ENCODE results near the gene SIL1.
A peak's percentile ranks its signal among the peaks of the same experiment; 100 is the strongest.

SIL1 gene

DNA sequence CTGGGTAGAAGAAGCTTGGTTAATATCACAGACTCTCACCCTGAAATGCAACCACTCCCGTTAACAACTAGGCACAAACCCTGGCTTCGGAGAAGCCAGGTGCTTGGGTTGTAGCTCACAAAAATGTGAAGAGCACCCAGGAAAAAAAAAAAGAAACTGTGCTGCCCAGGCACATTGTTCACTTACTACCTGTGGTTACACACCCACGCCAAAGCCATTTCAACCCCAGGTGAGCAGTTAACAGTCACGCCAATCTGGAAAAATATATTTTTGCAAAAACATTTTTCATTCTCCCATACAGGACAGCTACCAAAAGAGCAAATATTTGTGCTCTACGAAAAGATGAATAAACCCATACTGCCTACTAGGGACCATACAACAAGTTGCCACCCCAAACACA lies 49.2 kb downstream of the SIL1 start:
- DNase-seq (ENCODE audit: insufficient read length, low spot score) (no peak), FAIRE-seq (no peak)
- no peak for TF ChIP-seq POLR2A (IDR thresholded peaks at IDR 0.05; ENCODE audit: low read depth, low read length)

DNA sequence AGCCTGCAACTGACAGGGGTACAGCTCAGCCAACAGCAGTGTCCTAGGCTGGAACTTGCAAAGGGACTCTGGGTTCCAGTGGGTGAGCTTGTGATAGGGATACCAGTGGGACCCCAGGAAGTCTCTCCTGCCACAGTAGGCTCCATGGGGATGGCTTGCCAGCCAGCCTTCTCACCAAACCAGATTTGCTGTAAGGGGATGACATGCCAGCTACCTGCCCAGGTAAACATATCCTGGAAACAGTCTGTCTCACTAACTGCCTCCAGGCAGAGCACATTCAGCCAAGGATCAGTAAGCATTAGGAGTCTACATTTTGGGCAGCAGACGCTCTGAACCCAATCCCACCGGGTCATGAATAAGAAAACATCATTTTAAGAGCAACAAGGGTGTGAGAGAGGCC lies 49.9 kb downstream of the SIL1 start:
- FAIRE-seq = no peak
- no peak for TF ChIP-seq POLR2A (IDR thresholded peaks at IDR 0.05; ENCODE audit: low read depth, low read length)
- no peak for DNase-seq (ENCODE audit: insufficient read length, low spot score)

DNA sequence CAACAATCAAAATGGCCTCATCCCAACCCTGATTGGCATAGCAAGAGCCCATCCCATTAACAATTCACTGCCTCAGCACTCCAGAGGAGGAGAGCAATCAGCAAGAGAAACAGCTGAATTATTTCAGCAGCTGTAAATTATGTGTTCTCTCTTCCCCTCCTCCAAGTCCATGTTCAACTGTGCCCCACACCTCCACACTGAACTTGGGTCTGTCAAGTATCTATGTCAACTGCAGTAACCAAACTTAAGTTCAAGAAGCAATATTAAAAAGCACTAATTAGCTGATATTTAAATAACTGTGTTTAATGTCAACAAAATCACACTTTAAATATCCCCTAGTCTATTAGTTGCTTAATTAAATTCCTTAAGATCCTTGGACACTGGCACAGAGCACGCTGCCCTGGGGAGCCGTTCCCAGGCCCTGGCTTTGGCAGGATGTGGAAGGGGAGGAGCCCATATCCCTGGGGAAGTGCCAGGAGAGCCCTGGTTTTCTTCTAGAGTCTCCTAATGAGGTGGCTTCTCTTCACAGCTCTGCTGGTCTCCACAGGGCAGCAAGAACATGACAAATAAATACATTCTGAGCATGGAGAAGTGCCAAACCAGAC lies 50.6 kb downstream of the SIL1 start:
- DNase-seq (ENCODE audit: insufficient read length, low spot score) (peak; percentile 22), FAIRE-seq (no peak)
- TF ChIP-seq POLR2A (IDR thresholded peaks at IDR 0.05; ENCODE audit: low read depth, low read length) = no peak

DNA sequence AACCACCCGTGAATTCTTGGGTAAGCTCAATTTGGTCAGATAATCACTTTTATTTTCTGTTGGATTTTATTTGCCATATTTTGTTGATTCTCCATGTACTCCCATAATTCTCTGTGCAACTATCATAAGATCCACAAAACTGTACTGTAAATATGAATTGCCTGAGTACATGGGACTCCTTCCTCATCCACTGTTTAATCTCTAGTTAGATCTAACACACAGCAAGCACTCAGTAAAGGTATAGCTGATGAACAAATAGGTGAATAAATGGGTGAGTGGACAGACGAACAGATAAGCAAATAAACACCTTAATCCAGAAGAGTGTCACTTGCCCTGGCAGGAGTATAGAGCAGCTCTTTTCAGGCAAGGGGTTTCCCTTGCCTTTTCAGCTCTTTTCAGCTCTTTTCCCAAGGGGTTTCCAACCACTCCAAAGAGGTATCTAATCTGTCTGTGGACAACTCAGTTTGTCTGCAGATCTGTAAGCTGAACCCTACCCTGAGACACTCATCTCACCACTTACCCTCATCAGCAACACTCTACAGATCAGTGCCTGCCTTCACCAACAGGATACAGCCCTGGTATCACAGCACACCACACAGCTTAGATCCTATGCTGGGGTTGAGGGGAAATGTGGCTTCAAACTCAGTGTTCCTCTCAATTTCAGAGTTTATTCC lies 51.2 kb downstream of the SIL1 start:
- DNase-seq (ENCODE audit: insufficient read length, low spot score) (no peak), FAIRE-seq (no peak)
- TF ChIP-seq POLR2A (IDR thresholded peaks at IDR 0.05; ENCODE audit: low read depth, low read length) = no peak

DNA sequence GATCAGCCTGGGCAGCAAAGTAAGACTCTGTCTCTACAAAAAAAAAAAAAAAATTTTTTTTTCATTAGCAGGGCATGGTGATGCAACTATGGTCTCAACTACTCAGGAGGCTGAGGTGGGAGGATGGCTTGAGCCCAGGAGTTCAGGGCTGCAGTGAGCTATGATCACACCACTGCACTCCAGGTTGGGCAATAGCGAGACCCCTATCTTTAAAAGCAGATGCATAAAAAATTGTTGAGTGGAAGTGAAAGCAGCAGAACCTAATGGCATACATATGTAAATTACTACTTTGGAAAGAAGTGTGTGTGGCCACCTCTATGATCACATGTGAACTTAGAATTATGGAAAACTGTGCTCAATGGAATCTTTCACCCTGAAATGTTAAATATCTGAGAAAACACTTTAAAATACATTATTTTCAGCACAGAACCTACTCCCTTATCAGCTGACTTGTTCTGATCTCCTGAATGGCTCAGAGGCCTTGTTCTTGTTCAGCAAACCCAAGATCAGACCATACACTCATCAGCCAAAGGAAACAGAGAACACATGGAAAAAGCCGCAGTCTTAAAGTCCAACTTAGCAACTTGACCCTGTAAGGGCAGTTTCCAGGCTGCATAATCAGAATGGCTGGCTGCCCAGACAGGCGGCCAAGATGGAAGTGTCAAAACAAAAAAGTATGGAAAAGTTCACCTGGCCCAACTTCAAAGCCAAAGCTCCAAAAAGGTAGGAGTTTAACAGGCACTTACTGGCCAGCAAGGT lies 56.5 kb downstream of the SIL1 start:
- TF ChIP-seq POLR2A (IDR thresholded peaks at IDR 0.05; ENCODE audit: low read depth, low read length) = no peak
- no peak for DNase-seq (ENCODE audit: insufficient read length, low spot score)
- FAIRE-seq = no peak

DNA sequence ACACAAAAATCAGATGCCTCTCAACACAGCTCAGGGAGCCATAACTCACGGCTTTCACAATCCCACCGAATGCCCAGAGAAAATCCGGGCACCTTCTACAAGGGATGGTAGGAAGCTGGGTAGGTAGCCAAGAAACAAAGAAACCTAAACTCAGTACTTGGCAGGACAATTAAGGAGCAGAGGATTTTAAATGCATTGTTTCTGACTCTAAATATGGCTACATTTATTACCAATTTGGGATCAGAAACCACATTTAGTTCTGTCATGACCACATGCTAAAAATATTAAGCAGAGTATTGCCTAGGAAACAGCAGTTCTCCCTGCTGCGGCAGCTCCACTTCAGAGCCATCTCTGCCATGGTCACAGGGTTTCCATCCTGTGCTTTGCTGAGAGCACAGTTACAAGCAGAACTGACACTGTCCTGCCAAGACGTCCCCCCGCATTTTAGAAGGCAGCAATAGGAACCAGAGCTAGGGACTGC lies 57.5 kb downstream of the SIL1 start:
- TF ChIP-seq POLR2A (IDR thresholded peaks at IDR 0.05; ENCODE audit: low read depth, low read length) = no peak
- FAIRE-seq = no peak
- DNase-seq (ENCODE audit: insufficient read length, low spot score) = no peak

DNA sequence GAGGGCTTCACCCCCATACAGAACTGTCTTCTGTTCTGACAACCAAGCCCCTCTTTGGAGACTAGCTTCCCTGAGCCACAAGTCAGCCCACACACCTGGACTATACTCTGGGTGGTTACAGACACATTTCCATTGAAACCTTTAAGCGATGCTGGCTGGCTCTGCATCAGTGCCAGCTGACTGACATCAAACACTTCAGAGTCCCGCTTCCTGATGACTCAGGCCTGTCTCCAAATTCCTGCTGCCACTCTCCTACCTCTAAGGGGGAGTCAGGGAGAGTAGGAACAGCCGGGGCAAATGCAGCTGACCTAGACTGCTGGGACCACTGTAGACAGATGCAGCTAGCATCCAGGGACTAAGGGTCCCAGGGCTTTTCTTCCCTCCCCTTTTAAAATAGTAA lies 59.4 kb downstream of the SIL1 start:
- no peak for TF ChIP-seq POLR2A (IDR thresholded peaks at IDR 0.05; ENCODE audit: low read depth, low read length)
- FAIRE-seq = no peak
- peak; percentile 73 for DNase-seq (ENCODE audit: insufficient read length, low spot score)

DNA sequence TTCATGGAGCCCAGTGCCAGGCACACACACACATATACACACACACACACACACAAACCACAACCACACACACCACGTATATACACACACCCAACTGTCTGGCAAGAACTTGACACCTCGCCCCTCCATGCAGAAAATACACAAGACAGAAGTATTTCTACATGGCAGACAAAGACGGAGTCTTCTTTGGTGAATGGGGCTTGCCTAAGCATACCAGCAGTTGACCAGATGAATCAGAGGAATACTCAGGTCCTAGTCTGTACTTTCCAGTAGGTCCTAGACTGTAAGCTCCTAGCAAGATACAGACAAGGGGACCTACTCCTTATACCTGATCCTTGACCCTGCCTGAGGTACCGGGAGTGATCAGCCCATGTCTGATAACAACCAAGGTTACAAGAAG lies 60.1 kb downstream of the SIL1 start:
- TF ChIP-seq POLR2A (IDR thresholded peaks at IDR 0.05; ENCODE audit: low read depth, low read length) = no peak
- DNase-seq (ENCODE audit: insufficient read length, low spot score) (no peak), FAIRE-seq (no peak)

DNA sequence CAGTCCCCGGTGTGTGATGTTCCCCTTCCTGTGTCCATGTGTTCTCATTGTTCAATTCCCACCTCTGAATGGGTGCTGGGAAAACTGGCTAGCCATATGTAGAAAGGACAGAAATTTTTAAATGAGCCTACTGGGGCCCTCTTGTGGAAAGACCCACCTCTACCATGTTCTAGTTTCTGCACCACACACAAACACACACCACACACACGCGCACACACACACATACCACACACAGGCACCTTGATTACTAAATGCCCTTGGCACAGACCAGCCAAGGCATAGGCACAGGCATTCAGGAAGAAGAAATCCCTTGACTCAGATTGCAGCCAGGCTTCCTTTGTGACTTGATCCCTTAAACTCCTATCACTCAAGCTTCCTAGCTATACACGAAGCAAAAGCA lies 60.5 kb downstream of the SIL1 start:
- FAIRE-seq (no peak), DNase-seq (ENCODE audit: insufficient read length, low spot score) (no peak)
- no peak for TF ChIP-seq POLR2A (IDR thresholded peaks at IDR 0.05; ENCODE audit: low read depth, low read length)

DNA sequence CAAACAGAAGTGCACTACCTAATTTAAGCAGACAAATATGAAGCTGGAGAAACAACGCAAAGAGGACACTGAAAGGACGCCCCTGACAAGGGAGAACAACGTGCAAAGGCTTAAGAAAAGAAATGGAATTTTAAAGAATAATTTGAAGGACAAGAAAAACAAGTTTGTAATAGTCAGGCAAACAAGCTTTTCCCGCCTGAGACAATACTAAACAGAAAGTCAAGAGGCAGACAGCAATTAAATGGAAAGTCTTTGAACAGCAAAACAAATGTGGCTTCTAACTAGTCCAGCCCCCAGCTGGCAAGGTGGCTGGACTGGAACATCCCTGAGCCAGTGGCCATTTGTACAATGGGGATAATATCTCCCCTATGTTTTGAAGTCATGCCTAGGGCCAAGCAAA lies 63.3 kb downstream of the SIL1 start:
- DNase-seq (ENCODE audit: insufficient read length, low spot score) (no peak), FAIRE-seq (no peak)
- no peak for TF ChIP-seq POLR2A (IDR thresholded peaks at IDR 0.05; ENCODE audit: low read depth, low read length)

DNA sequence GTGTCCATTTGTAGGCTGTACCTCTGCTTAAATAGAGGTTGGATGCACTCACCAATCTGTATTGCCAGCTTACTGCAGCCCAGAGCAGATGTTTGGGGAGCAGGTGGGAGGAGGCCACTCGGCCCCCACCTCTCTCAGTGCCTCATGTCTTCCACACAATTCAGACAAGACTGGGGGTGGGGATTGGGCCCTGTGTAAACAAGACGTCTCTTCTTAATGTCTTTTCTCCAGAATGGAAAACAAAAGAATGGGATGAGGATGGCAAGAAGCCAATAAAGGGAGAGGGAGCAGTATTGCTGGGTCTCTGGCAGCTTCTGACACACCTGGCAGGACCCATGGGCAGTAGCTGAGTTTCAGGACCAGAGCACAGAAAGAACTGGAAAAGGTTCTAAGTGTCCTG lies 64.9 kb downstream of the SIL1 start:
- TF ChIP-seq POLR2A (IDR thresholded peaks at IDR 0.05; ENCODE audit: low read depth, low read length) = no peak
- FAIRE-seq = no peak
- DNase-seq (ENCODE audit: insufficient read length, low spot score) = no peak

DNA sequence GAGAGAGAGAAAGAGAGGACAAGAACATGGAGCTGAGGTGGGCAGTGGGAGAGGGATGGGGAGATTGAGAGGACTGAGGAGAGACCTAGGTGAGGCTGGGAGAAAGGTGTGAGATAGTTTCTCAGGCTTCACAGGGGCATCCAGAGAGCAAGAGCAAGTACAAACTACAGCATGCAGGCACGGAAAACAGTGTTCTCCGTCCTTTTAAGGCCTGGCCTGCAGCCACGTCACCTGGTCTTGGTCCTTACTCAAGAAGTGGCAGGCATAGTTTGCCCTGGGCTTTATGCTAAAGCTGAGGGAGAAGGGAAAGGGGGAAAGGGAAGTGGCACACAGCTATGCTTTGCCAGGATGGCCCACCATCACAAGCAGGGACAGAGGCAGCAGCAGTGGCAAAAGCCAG lies 65.7 kb downstream of the SIL1 start:
- TF ChIP-seq POLR2A (IDR thresholded peaks at IDR 0.05; ENCODE audit: low read depth, low read length) = no peak
- FAIRE-seq (no peak), DNase-seq (ENCODE audit: insufficient read length, low spot score) (no peak)

DNA sequence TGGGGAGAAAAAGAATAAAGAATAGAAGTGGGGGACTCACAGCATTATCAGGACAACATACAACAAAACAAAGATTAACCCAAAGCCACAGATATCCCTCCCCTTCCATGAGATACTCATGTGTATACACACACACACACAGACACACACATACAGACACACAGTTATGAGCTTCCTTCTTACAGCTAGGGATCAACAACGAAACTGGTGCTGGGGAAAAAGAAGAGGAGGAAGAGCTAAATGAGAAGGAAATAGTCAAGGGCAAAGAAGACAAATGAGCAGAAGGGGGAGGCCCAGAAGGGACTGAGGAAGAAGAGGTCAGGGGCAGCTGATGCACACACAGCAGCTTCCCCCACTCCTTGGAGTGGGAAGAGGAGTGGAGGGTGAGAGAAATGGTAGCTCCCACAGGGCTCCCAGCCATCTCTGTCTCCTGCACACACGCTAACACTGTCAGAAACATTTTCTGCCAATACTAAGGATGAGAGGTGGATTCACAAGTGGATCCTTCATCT lies 66.2 kb downstream of the SIL1 start:
- TF ChIP-seq POLR2A (IDR thresholded peaks at IDR 0.05; ENCODE audit: low read depth, low read length) = no peak
- DNase-seq (ENCODE audit: insufficient read length, low spot score) = no peak
- no peak for FAIRE-seq

DNA sequence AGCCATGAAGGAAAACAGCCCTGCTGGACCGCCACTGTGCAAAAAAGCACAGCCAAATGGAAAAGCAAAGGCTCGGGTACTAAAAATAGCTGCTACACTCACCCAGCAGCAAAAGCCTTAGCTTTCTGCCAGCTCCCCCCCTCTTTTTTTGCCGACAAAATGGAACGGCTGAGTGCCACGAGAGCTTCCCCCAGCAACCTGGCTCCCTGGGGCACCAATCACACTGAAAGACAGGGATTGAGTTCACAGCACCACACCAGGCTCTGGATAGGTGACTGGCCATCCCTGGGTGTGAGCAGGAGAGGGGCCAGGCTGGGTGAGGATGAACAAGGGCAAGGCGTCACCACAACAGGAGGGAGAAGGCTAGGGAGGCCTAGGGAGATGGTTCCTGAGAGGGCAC lies 66.7 kb downstream of the SIL1 start:
- no peak for DNase-seq (ENCODE audit: insufficient read length, low spot score)
- no peak for FAIRE-seq
- TF ChIP-seq POLR2A (IDR thresholded peaks at IDR 0.05; ENCODE audit: low read depth, low read length) = no peak

All from H54 (cell line).